ENCODE measurements around the gene DENND5B. TPM values are rescaled to one million over a fixed set of nuclear protein-coding genes. Genes with fewer than 3 reads are reported as not detected.

Gene DENND5B
- total RNA-seq, result 10.2 and 11.9 TPM in 2 replicates

GRCh38 chr12:31590642-31591379 is at the start of gene DENND5B:
Gene DENND5B (minus strand): TSS chr12:31591136. CDS start chr12:31590832, 304 bp downstream.

Other genes starting within 250 kb of the DENND5B start
- 3.5 and 4.2 TPM in 2 replicates for gene ETFBKMT, start 68.6 kb upstream of the DENND5B start, total RNA-seq
- 7.6 and 10.2 TPM in 2 replicates for gene AMN1, start 137.9 kb upstream of the DENND5B start, total RNA-seq

All from smooth muscle cell of trachea (primary cell).